Measurements from ENCODE around the gene CTAG2.
"Not testable (repeated sequence)": the region's sequence is repeated elsewhere in the genome, so short reads cannot be mapped to it uniquely, and the experiment has no call there.

CTAG2 gene

GRCh38 chrX:154649503-154650220 lies 3.7 kb downstream of the CTAG2 start:
- intact Hi-C loops (cut with DNase I), result no loop called here
- peak in 2 of 10 donors; percentile 77 to 81 for DNase-seq

DNA sequence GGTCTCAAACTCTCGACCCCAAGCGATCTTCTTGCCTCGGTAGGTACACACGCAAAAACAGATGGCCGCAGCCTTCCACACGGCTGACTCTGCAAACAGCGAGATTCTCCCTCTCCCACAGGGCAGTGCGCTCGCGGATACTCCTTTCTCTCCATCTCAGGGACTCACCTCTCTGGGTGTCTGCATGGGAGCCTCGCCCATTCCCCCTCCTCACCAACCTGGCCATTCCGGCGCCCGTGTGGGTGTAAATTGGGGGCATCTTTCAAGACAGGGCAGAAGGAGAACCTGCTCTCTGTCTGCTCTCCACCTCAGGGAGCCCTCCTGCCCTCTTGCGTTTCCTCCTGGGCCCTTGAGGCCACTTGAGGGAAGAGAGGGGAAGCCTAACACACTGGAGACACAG lies 4.4 kb downstream of the CTAG2 start:
- intact Hi-C loops (cut with DNase I), result no loop called here
- no peak for DNase-seq

DNA sequence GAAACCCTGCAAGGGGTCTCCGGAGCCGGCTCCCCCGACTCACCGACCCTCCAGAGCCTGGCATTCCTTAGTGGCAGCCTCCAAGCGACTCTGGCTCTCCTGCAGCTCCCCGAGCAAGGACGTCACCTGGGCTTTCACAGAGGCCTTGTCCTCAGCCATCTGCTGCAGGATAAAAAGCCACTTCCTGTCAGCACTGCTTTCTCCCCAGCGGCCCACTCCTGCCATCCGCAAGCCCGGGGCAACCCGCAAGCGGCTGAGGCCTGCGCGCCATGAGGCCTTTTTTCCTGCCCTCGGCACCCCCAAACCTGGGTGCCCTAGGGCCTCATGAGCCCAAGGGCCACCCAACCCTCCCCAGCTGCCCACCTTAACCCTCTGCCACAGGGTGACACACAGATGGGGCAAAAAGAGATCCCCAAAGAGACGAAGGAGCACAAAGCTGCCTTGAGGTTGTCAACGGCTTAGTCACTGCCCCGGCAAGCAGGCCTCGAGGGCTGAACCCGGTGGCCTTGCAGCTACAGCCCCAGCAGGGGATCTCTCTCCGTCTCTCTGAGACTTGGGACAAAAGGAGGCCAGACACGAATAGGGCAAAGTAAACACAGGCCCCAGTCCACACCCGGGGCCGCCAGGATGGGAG lies 7.5 kb downstream of the CTAG2 start:
- DNase-seq; intact Hi-C loops (cut with DNase I): not testable (repeated sequence)

DNA sequence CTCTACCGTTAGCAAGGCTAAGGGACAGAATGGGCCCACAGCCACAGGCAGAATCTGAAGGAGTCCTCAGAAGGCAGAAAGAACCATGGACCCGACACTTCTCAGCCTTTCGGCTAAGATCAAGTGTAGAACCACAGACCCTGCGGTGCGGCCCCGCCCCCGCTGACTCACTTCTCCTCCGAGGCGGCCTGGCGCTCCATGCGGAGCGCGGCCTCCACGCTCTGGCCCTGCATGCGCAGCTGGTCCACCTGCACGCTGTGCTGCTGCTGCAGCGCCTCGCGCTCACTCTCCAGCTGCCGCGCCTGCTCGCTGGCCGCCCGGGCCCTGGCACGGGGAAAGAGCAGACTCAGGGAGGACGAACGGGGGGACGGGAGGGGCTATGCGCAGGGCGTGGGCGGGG lies 9.7 kb downstream of the CTAG2 start:
- DNase-seq; intact Hi-C loops (cut with DNase I): not testable (repeated sequence)

GRCh38 chrX:154641740-154642139 lies 11.6 kb downstream of the CTAG2 start:
- DNase-seq; intact Hi-C loops (cut with DNase I): not testable (repeated sequence)

- DNase-seq; intact Hi-C loops (cut with DNase I): not testable (repeated sequence)
These were observed 19.7 kb downstream of the CTAG2 start for GRCh38 chrX:154633661-154634060.

DNA sequence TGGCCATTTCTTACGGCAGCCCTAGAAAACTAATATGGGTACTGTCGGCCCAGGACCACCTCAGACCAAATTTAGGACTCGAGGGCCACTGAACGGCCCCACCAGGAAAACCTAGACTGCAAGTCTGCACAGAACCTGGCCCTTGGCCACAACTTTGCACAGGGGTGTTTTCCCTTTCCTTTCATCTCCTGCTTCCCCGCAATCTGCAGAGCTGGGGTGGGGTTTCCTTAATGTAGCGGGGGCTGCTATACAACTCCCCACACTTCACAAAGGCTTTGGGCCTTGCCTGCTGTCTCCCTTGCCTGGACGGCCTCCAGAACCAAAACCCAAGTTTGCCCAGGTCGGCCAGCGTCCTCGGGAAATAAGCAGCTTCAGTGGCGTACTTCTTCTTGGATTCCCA lies 22.4 kb downstream of the CTAG2 start:
- intact Hi-C loops (cut with DNase I); DNase-seq: not testable (repeated sequence)

DNA sequence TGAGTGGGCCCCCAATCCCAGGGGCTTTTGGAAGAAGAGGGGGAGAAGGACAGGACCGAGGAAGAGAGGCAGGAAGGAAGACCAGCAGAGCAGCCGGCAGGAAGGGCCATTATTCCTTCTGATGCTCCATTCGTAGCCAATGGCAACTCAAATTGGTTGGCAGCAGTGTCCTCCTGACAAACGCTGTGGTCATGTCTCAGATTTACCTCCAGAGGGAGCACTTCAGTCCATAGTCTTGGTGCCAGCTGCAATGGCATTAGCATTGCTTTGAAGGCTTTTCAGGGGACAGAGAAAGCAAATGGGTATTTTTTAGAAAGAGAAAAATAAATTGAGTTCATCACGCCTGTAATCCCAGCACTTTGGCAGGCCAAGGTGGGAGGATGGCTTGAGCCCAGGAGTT lies 24.4 kb downstream of the CTAG2 start:
- DNase-seq; intact Hi-C loops (cut with DNase I): not testable (repeated sequence)

- intact Hi-C loops (cut with DNase I); DNase-seq: not testable (repeated sequence)
These were observed 32.5 kb downstream of the CTAG2 start for GRCh38 chrX:154620767-154621414.

- DNase-seq; intact Hi-C loops (cut with DNase I): not testable (repeated sequence)
These were observed 34.2 kb downstream of the CTAG2 start, which contains the start of gene CTAG1B for GRCh38 chrX:154619182-154619581. TSS of gene CTAG1B (minus strand) at chrX:154619282. CDS start at chrX:154619218, 64 bp downstream.

DNA sequence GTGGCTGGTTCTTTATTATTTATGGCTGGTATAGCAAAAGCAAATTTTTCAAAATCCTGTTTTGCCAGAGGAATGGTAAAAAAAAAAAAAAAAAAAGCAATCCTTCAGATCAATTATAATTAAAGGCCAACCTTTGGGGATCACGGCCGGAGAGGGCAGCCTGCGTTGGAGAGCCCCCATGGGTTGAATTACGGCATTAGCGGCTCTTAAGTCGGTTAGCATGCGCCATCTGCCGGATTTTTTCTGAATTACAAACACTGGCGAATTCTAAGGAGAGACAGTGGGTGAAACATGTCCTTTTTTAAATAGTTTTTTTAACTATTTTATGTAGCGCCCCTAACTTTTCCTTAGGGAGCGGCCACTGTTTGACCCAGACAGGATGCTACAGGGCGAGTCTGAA lies 39.8 kb downstream of the CTAG2 start:
- DNase-seq, result peak in 1 of 10 donors; percentile 8
- intact Hi-C loops (cut with DNase I), result not testable (repeated sequence)

- intact Hi-C loops (cut with DNase I); DNase-seq: not testable (repeated sequence)
These were observed 42.2 kb downstream of the CTAG2 start for GRCh38 chrX:154611146-154611545.

GRCh38 chrX:154608823-154609222 lies 44.6 kb downstream of the CTAG2 start:
- DNase-seq; intact Hi-C loops (cut with DNase I): not testable (repeated sequence)

DNA sequence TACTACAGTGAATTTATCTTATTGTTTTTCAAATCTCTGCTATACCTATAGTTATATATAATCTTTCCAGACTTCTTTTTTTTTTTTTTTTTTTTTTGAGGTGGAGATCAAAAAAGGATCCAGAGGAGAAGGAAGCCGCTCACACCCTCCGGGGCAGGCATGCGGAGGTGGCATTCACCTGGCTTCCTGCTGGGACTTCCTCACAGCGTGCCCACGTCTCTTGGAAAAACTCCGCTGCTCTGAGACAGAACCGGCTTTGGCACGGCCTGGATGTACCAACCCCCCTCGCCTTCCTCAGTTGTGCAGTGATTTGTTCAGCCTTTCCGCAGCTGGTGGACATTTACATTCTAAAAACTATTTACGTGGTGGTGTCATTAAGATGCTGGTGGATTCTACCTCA lies 45.4 kb downstream of the CTAG2 start:
- intact Hi-C loops (cut with DNase I); DNase-seq: not testable (repeated sequence)

- DNase-seq, result no peak
- intact Hi-C loops (cut with DNase I), result no loop called here
These were observed 46.0 kb downstream of the CTAG2 start for GRCh38 chrX:154607370-154607769.

- DNase-seq, result peak in 1 of 10 donors; percentile 60
- intact Hi-C loops (cut with DNase I), result no loop called here
These were observed 47.8 kb downstream of the CTAG2 start for GRCh38 chrX:154605566-154605965.

GRCh38 chrX:154603438-154604430 lies 49.6 kb downstream of the CTAG2 start:
- DNase-seq, result peak in 1 of 10 donors; percentile 57
- intact Hi-C loops (cut with DNase I), result no loop called here

DNA sequence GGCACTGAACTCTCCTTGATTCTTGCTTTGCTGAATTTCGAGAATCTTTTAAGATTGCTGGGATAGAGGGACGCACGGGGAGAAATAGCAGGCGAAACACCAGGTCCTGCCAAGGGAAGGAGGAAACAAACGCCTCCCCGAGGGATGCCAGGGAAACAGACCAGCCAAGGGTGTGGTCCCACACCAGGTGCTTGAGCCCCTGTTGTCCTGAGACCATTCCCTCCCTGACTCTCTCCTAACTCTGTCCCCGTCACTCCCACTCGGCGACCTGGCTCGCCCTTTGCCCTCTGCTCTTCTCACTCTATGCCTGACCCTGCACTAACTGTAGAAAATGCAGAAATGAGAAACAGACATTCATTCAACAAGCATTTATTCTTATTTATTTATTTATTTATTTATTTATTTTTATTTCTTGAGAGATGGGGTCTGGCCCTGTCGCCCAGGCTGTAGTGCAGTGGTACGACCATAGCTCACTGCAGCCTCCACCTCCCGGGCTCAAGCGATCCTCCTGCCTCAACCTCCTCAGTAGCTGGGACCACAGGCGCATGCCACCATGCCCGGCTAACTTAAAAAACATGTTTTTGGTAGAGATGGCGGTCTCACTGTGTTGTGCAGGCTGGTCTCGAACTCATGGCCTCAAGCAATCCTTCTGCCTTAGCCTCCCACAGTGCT lies 50.5 kb downstream of the CTAG2 start:
- intact Hi-C loops (cut with DNase I), result no loop called here

GRCh38 chrX:154602226-154602625 lies 51.2 kb downstream of the CTAG2 start:
- no peak for DNase-seq
- intact Hi-C loops (cut with DNase I), result no loop called here

More for the DNA sequence above, 50.5 kb downstream of the CTAG2 start:
- DNase-seq, result peak in 1 of 10 donors; percentile 57
